K562 (cell line): Measurements from ENCODE around the gene MICALL2. TPM values are rescaled to one million over a fixed set of nuclear protein-coding genes. Genes with fewer than 3 reads are reported as not detected.

ENCODE experiments used
- ATF2 ChIP-seq: sonication (generic); formaldehyde crosslinking; IDR thresholded peaks from 2 replicates; pipeline ENCODE4 v1.8.1; 2022; ENCODE audit warnings: missing genetic modification reagents
- BCLAF1 ChIP-seq, 2 experiments: fragments of 450-650 bp in 1 of 2; IDR thresholded peaks; 2 replicates each; pipeline ENCODE4 v1.6.1; 2011 to 2017; ENCODE audit warnings: low read depth in 2 of 2, antibody characterized with exemption in 1 of 2, borderline replicate concordance in 1 of 2, low read length in 1 of 2, mild to moderate bottlenecking in 1 of 2, mixed read lengths in 1 of 2; ENCODE audit not compliant: control insufficient read depth in 1 of 2
- BHLHE40 ChIP-seq: IDR thresholded peaks from 2 replicates; pipeline ENCODE4 v1.6.1; 2011; ENCODE audit warnings: low read length, improper control_type of control experiment
- CAMTA2 ChIP-seq: fragments of 250-450 bp; sonication (Bioruptor Pico); conservative IDR thresholded peaks from 2 replicates; pipeline ENCODE4 v1.5.1; 2022
- CHD4 ChIP-seq: fragments of 200-600 bp; sonication (generic); IDR thresholded peaks from 3 replicates; pipeline ENCODE4 v1.6.1; 2012; ENCODE audit warnings: low read depth, mild to moderate bottlenecking, mixed read lengths, low read length, inconsistent platforms; ENCODE audit not compliant: insufficient read depth, insufficient replicate concordance, poor library complexity, severe bottlenecking
- CUX1 ChIP-seq: fragments of 200-800 bp; sonication (Bioruptor generic); IDR thresholded peaks from 2 replicates; pipeline ENCODE4 v1.6.1; 2016; ENCODE audit warnings: missing genetic modification characterization, missing compliant biosample characterization
- EWSR1 ChIP-seq: fragments of 450-650 bp; IDR thresholded peaks from 2 replicates; pipeline ENCODE4 v1.6.1; 2018; ENCODE audit warnings: borderline replicate concordance, mild to moderate bottlenecking, low read depth, moderate library complexity; ENCODE audit not compliant: partially characterized antibody
- KLF13 ChIP-seq: fragments of 450-650 bp; IDR thresholded peaks from 2 replicates; pipeline ENCODE4 v1.6.1; 2016; ENCODE audit warnings: missing genetic modification characterization, low read depth, mild to moderate bottlenecking, missing compliant biosample characterization, moderate library complexity, borderline replicate concordance
- NCOR1 ChIP-seq: fragments of 450-650 bp; IDR thresholded peaks from 2 replicates; pipeline ENCODE4 v1.6.1; 2016; ENCODE audit warnings: mild to moderate bottlenecking, moderate library complexity
- NELFE ChIP-seq: IDR thresholded peaks from 2 replicates; pipeline ENCODE4 v1.6.1; 2011; ENCODE audit warnings: mild to moderate bottlenecking; ENCODE audit not compliant: insufficient read depth, insufficient read length
- NR3C1 ChIP-seq: sonication (generic); formaldehyde crosslinking; IDR thresholded peaks from 2 replicates; pipeline ENCODE4 v1.8.1; 2022; ENCODE audit warnings: missing genetic modification reagents
- SMARCA5 ChIP-seq: fragments of 450-650 bp; IDR thresholded peaks from 2 replicates; pipeline ENCODE4 v1.6.1; 2016
- SP1 ChIP-seq: sonication (generic); formaldehyde crosslinking; IDR thresholded peaks from 2 replicates; pipeline ENCODE4 v1.8.1; 2022; ENCODE audit warnings: mild to moderate bottlenecking, missing genetic modification reagents
- STAT5A ChIP-seq: IDR thresholded peaks from 2 replicates; pipeline ENCODE4 v1.6.1; 2012; ENCODE audit warnings: low read length, inconsistent platforms, borderline replicate concordance
- U2AF1 ChIP-seq: fragments of 200-400 bp; formaldehyde crosslinking; optimal IDR thresholded peaks from 2 replicates; pipeline ENCODE3; 2017; ENCODE audit warnings: mild to moderate bottlenecking, low read depth, low read length, moderate library complexity
- ZNF696 ChIP-seq: fragments of 250-450 bp; sonication (Bioruptor Pico); conservative IDR thresholded peaks from 2 replicates; pipeline ENCODE4 v1.4.0; 2020; ENCODE audit warnings: mild to moderate bottlenecking, moderate library complexity
- ZNF780A ChIP-seq: fragments of 250-450 bp; sonication (Bioruptor Pico); IDR thresholded peaks from 2 replicates; pipeline ENCODE4 v1.5.0; 2021; ENCODE audit warnings: mild to moderate bottlenecking
- polyA plus RNA-seq, 8 experiments: library from polyadenylated mRNA; depleted of rRNA in 4 of 8; stranded (reverse) in 5 of 8; unstranded in 3 of 8; fragments of >200 nt; fragmentation: Nextera tagmentation in 2 of 8; fragmentation: Illumina TruSeq in 1 of 8; extraction: Ambion mirVana in 2 of 8; extraction: Trizol in 1 of 8; gene quantifications; 2 replicates each; pipeline versions ENCODE4 v1.2.1 to v1.2.3, GENCODE V29; 2011 to 2014; ENCODE audit warnings: inconsistent platforms in 1 of 8, missing spikeins in 1 of 8
- total RNA-seq, 7 experiments: library from RNA; depleted of rRNA in 6 of 7; stranded (reverse); fragments of >200 nt in 6 of 7; fragmentation: Illumina TruSeq in 2 of 7; extraction: Trizol in 2 of 7; gene quantifications; 2 replicates each; pipeline versions ENCODE4 v1.2.1 to v1.2.3, GENCODE V29; 2011 to 2021; ENCODE audit warnings: low replicate concordance in 1 of 7

Gene MICALL2
- total and polyA plus RNA-seq, 9 of the 15 experiments (the other 6 are each of a cell fraction or from before 2014, with no cell fraction given) = 1.8 to 103 (median 17.0) TPM

- no peak for TF ChIP-seq CUX1
- TF ChIP-seq BCLAF1 (IDR thresholded peaks at IDR 0.05; ENCODE audit: borderline replicate concordance in 1 of 2, control insufficient read depth in 1 of 2, low read depth in 2 of 2, low read length in 1 of 2) = 0 out of 4 replicates have a peak, but pooled peaks of 1 of the 2 experiments have one; percentile 4
- TF ChIP-seq ZNF696 (CRISPR knock-in tag) = no peak
- TF ChIP-seq ATF2 (CRISPR knock-in tag) = no peak
- TF ChIP-seq U2AF1 = no peak
- no peak for TF ChIP-seq STAT5A
- peak; percentile 43; the same call in 1 of the 2 replicates for TF ChIP-seq SMARCA5
- TF ChIP-seq EWSR1 = no peak
- TF ChIP-seq ZNF780A (CRISPR knock-in tag) = no peak
- TF ChIP-seq NELFE = no peak
- no peak for TF ChIP-seq CAMTA2 (CRISPR knock-in tag)
- no peak for TF ChIP-seq NR3C1 (CRISPR knock-in tag)
- no peak for TF ChIP-seq KLF13 (tag)
- no peak for TF ChIP-seq BHLHE40
- peak; percentile 54 for TF ChIP-seq NCOR1
- no peak for TF ChIP-seq CHD4
- no peak for TF ChIP-seq SP1 (CRISPR knock-in tag)
Measured at GRCh38 chr7:1423264-1423811, 35.9 kb downstream of the MICALL2 start (continued).
